Endothelial cell of umbilical vein (primary cell): ENCODE results near the gene PPFIBP2. TPM values are rescaled to one million over a fixed set of nuclear protein-coding genes. Genes with fewer than 3 reads are reported as not detected.

Experiments
- BruUV-seq: library from RNA; stranded (reverse); fragments of 400-500 nt; replicated peaks from 2 replicates; lab custom pipeline; 2021; lab: Mats Ljungman, UMichigan
- CTCF ChIA-PET: fragments of 300-600, 350-600 bp; sonication (Branson Sonifier 250); formaldehyde crosslinking; loops from one replicate; lab custom pipeline; 2021; ENCODE audit warnings: antibody characterized with exemption, inconsistent platforms; lab: Charles Lee
- POLR2A ChIA-PET: fragments of 300-600, 350-600 bp; sonication (Branson Sonifier 250); formaldehyde crosslinking; loops from one replicate; lab custom pipeline; 2021; ENCODE audit warnings: antibody characterized with exemption, inconsistent platforms; lab: Charles Lee
- DNase-seq: peaks from one replicate; pipeline ENCODE4 v3.0.0-alpha.2; 2011; ENCODE audit warnings: low read depth, low spot score
- FAIRE-seq: peaks from 2 replicates; lab custom pipeline; 2011; peaks lifted over from hg19 to GRCh38; lab: Jason Lieb, UNC
- H2AFZ ChIP-seq: 2 replicates; pipeline ENCODE4 v1.6.0; 2012; ENCODE audit warnings: low read depth, low read length, control low read depth, inconsistent platforms
- H3K27ac ChIP-seq: 2 replicates; pipeline ENCODE4 v1.5.1; 2011; ENCODE audit warnings: low read depth, mild to moderate bottlenecking, control low read depth, low read length, moderate library complexity; ENCODE audit not compliant: insufficient read depth
- H3K27me3 ChIP-seq, 2 experiments: 2 replicates each; pipeline versions ENCODE4 v1.6.0 to v1.6.1; 2011; ENCODE audit warnings: low read length in 2 of 2, mixed read lengths in 1 of 2; ENCODE audit not compliant: control insufficient read depth in 2 of 2, insufficient read depth in 2 of 2
- H3K36me3 ChIP-seq, 2 experiments: 2 replicates in 1 of 2; 3 replicates in 1 of 2; pipeline ENCODE4 v1.5.1; 2011; ENCODE audit warnings: low read length in 2 of 2, mild to moderate bottlenecking in 1 of 2, moderate library complexity in 1 of 2; ENCODE audit not compliant: control insufficient read depth in 2 of 2, insufficient read depth in 2 of 2; ENCODE audit errors: extremely low read depth in 1 of 2
- H3K4me1 ChIP-seq: 3 replicates; pipeline ENCODE4 v1.5.1; 2011; ENCODE audit warnings: mild to moderate bottlenecking, low read length; ENCODE audit not compliant: control insufficient read depth, insufficient read depth; ENCODE audit errors: extremely low read depth
- H3K4me2 ChIP-seq: 2 replicates; pipeline ENCODE4 v1.6.1; 2011; ENCODE audit warnings: low read length, control low read depth, mixed read lengths; ENCODE audit not compliant: insufficient read depth
- H3K4me3 ChIP-seq, 3 experiments: fragments of 200-600 bp in 1 of 3; sonication (generic), shearing (Covaris generic) in 1 of 3; replicated peaks in 1 of 3; 2 replicates each; pipeline ENCODE4 v1.5.1; 2011 to 2016; ENCODE audit warnings: control low read depth in 3 of 3, low read length in 3 of 3, mild to moderate bottlenecking in 2 of 3, inconsistent platforms in 1 of 3, low read depth in 1 of 3, moderate library complexity in 1 of 3; ENCODE audit not compliant: insufficient read depth in 1 of 3
- H3K79me2 ChIP-seq: 2 replicates; pipeline ENCODE4 v1.6.0; 2012; ENCODE audit warnings: low read length, inconsistent platforms; ENCODE audit not compliant: control insufficient read depth, insufficient read depth
- H3K9ac ChIP-seq: replicated peaks from 2 replicates; pipeline ENCODE3; 2011; ENCODE audit warnings: low read length, control low read depth; ENCODE audit not compliant: insufficient read depth; ENCODE audit errors: extremely low read depth
- H3K9me1 ChIP-seq: replicated peaks from 3 replicates; pipeline ENCODE4 v1.6.0; 2011; ENCODE audit warnings: mild to moderate bottlenecking, low read length; ENCODE audit not compliant: control insufficient read depth, insufficient read depth; ENCODE audit errors: extremely low read depth
- H3K9me3 ChIP-seq: replicated peaks from 2 replicates; pipeline ENCODE4 v1.5.1; 2012; ENCODE audit warnings: low read length, inconsistent platforms; ENCODE audit not compliant: control insufficient read depth, insufficient read depth
- H4K20me1 ChIP-seq: replicated peaks from 2 replicates; pipeline ENCODE3; 2011; ENCODE audit warnings: mild to moderate bottlenecking, low read length; ENCODE audit not compliant: control insufficient read depth, insufficient read depth; ENCODE audit errors: extremely low read depth
- EZH2 ChIP-seq: IDR thresholded peaks from 2 replicates; pipeline ENCODE4 v1.6.1; 2012; ENCODE audit warnings: borderline replicate concordance, low read depth, mild to moderate bottlenecking, moderate library complexity, low read length, inconsistent platforms; ENCODE audit not compliant: severe bottlenecking
- FOS ChIP-seq: IDR thresholded peaks from 2 replicates; pipeline ENCODE4 v1.6.1; 2011; ENCODE audit warnings: mild to moderate bottlenecking, low read length, moderate library complexity, borderline replicate concordance; ENCODE audit not compliant: insufficient read depth
- GATA2 ChIP-seq: IDR thresholded peaks from 2 replicates; pipeline ENCODE4 v1.7.0; 2011; ENCODE audit warnings: low read depth, mild to moderate bottlenecking, moderate library complexity, mixed read lengths, low read length; ENCODE audit not compliant: insufficient read length, insufficient read depth
- JUN ChIP-seq: IDR thresholded peaks from 2 replicates; pipeline ENCODE4 v1.6.1; 2011; ENCODE audit warnings: borderline replicate concordance, low read depth; ENCODE audit not compliant: insufficient read length, insufficient read depth
- MYC ChIP-seq: IDR thresholded peaks from one replicate; pipeline ENCODE4 v1.6.1; 2011; ENCODE audit warnings: mild to moderate bottlenecking, low read depth, low read length
- POLR2A ChIP-seq: IDR thresholded peaks from 2 replicates; pipeline ENCODE4 v1.6.1; 2012; ENCODE audit warnings: low read depth, mild to moderate bottlenecking, control low read depth, low read length
- POLR2AphosphoS5 ChIP-seq: IDR thresholded peaks from 2 replicates; pipeline ENCODE4 v1.6.1; 2012; ENCODE audit warnings: low read depth, mild to moderate bottlenecking, control low read depth, low read length, moderate library complexity; ENCODE audit not compliant: insufficient read depth
- dilution Hi-C: fragments of 300-500 bp; cut with MboI; formaldehyde crosslinking; loops from one replicate; pipeline ENCODE4 v1.15.0; 2019; ENCODE audit warnings: low sequenced_read_pairs; ENCODE audit not compliant: extremely low pct_ligation_motif_present
- intact Hi-C: fragments of 100-400 bp; cut with micrococcal nuclease; formaldehyde crosslinking; loops from one replicate; pipeline ENCODE4 v1.10.0; 2022
- polyA plus RNA-seq, 4 experiments: library from polyadenylated mRNA; depleted of rRNA in 3 of 4; stranded (reverse) in 3 of 4; unstranded in 1 of 4; fragments of >200 nt; gene quantifications; 2 replicates each; pipeline versions ENCODE4 v1.2.1 to v1.2.3, GENCODE V29; 2011 to 2012; ENCODE audit warnings: missing spikeins in 1 of 4
- total RNA-seq: library from RNA; stranded (reverse); gene quantifications from 2 replicates; pipeline ENCODE4 v1.2.3, GENCODE V29; 2021
- TF ChIP-seq, protein P1 (sequence below), 2 donors: IDR thresholded peaks; 1 replicate in 1 of 2; 2 replicates in 1 of 2; pipeline ENCODE4 v1.5.1; 2011; ENCODE audit warnings: low read length in 2 of 2, mild to moderate bottlenecking in 2 of 2, moderate library complexity in 2 of 2, control low read depth in 1 of 2, inconsistent platforms in 1 of 2, low read depth in 1 of 2; ENCODE audit not compliant: insufficient read depth in 1 of 2; ENCODE audit errors: extremely low read depth in 1 of 2

Gene PPFIBP2
- total and polyA plus RNA-seq, 2 donors (not counting 3 experiments of a cell fraction or from before 2014, with no cell fraction given) = 1.3 to 4.0 TPM

DNA sequence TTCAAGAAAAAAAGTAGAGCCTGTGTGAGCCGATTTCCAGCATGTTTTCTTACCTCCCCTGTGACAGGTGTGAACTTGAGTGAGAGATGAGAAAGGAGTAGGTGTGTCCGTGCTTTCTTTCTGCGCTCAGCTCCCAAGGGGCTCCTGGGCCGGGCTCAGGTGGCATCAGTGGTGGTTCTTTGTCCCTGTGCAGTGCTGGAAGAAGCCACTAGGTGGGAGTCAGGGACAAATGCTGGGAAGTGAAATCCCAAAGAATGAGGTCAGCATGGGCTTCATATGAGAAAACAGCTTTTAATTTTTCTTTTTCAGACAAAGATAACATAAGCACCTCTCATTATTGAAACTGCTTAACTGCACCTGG, 57.8 kb downstream of the PPFIBP2 start:
- Histone ChIP-seq H3K9ac (no peak overlapping the region), H3K4me1 (peaks cover 6% of the 10 kb centered on the region), H3K4me3 (no peak overlapping the region), H3K27ac (no peak overlapping the region), H2AFZ (no peak overlapping the region), H3K4me2 (no peak overlapping the region), H3K79me2 (no peaks in the 10 kb centered on the region), H3K9me3 (no peaks in the 10 kb centered on the region), H3K27me3 (peaks cover 32 to 37% of the 10 kb centered on the region in 2 experiments), H4K20me1 (no peaks in the 10 kb centered on the region), H3K36me3 (no peaks in the 10 kb centered on the region), H3K9me1 (no peaks in the 10 kb centered on the region)
- ChIA-PET POLR2A (interaction anchor here (2.0 kb wide), 1 partner anchor 86 kb away, joined by 11 read pairs; no protein-coding TSS in a partner anchor), CTCF (interaction anchor here (0.6 to 12.1 kb wide), 43 partner anchors 11 to 528 kb away, joined by 3 to 766 read pairs (median 7); partner anchors contain the start of genes EIF3F and PPFIBP2)
- BruUV-seq = no TSS peak
- FAIRE-seq = peak; percentile 86
- intact Hi-C loops (loop anchor here (1.0 to 5.0 kb wide), 5 partner anchors 58 to 474 kb away; partner anchors contain the start of gene PPFIBP2), dilution Hi-C loops (no loop called here)
- TF ChIP-seq, protein P1, sequence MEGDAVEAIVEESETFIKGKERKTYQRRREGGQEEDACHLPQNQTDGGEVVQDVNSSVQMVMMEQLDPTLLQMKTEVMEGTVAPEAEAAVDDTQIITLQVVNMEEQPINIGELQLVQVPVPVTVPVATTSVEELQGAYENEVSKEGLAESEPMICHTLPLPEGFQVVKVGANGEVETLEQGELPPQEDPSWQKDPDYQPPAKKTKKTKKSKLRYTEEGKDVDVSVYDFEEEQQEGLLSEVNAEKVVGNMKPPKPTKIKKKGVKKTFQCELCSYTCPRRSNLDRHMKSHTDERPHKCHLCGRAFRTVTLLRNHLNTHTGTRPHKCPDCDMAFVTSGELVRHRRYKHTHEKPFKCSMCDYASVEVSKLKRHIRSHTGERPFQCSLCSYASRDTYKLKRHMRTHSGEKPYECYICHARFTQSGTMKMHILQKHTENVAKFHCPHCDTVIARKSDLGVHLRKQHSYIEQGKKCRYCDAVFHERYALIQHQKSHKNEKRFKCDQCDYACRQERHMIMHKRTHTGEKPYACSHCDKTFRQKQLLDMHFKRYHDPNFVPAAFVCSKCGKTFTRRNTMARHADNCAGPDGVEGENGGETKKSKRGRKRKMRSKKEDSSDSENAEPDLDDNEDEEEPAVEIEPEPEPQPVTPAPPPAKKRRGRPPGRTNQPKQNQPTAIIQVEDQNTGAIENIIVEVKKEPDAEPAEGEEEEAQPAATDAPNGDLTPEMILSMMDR (IDR thresholded peaks at IDR 0.05; ENCODE audit: extremely low read depth in 1 of 2, insufficient read depth in 1 of 2, low read depth in 1 of 2, low read length in 2 of 2) = peak; percentile 90 to 96
- TF ChIP-seq POLR2AphosphoS5 = no peak
- DNase-seq = peak; percentile 78

DNA sequence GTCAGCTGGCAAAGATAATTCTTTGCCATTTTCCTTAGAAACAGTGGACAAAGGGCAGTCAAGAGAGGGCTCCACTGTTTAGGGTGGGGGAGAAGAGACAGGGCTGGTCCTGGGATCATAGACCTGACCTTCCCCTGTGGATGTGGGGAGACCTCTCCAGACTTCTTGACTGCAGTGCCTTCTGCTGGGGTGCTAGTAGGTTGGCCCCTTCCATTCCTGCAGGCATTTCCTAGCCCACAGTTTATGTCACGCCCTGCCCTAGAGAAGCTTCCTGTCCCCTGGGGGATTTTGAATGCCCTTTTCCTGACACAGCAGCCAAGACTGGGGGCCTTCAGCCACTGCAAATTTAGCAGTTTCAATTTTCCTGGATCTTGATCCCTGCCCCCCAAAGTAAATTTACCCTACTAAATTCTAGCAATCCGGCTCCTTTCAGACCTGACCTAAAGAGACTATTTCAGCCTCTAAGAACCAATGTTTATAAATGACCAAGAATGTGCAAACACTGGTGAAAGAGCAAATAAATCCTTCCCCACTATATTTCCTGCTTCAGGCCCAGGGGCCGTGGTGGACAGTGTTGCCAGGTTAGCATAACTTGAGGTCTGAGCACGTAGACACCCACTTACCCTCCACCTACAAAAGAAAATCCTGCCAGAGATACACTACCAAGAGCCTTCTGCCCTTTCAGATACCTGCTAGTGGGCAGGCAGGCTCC, 58.4 kb downstream of the PPFIBP2 start:
- H3K79me2 ChIP-seq = no peaks in the 10 kb centered on the region
- no TSS peak for BruUV-seq
- no peaks in the 10 kb centered on the region for H3K9me3 ChIP-seq
- POLR2A ChIA-PET = interaction anchor here (2.0 kb wide), 1 partner anchor 85 kb away, joined by 11 read pairs; no protein-coding TSS in a partner anchor
- H4K20me1 ChIP-seq = no peaks in the 10 kb centered on the region
- peaks cover 32 to 37% of the 10 kb centered on the region in 2 experiments for H3K27me3 ChIP-seq
- H3K27ac ChIP-seq = no peak overlapping the region
- no peak overlapping the region for H3K4me2 ChIP-seq
- FAIRE-seq = no peak
- CTCF ChIA-PET = interaction anchor here (0.6 to 12.1 kb wide), 39 partner anchors 11 to 527 kb away, joined by 3 to 766 read pairs (median 7); partner anchors contain the start of genes EIF3F and PPFIBP2
- peaks cover 6% of the 10 kb centered on the region for H3K4me1 ChIP-seq
- H3K36me3 ChIP-seq = no peaks in the 10 kb centered on the region
- intact Hi-C loops (loop anchor here (5.0 kb wide), 1 partner anchor 475 kb away; no protein-coding TSS in a partner anchor), dilution Hi-C loops (no loop called here)
- peak; percentile 23 for DNase-seq
- no peak overlapping the region for H3K4me3 ChIP-seq
- H3K9ac ChIP-seq = no peak overlapping the region
- no peaks in the 10 kb centered on the region for H3K9me1 ChIP-seq
- TF ChIP-seq FOS (no peak), POLR2A (no peak), GATA2 (no peak), JUN (no peak), EZH2 (no peak), MYC (no peak)
- TF ChIP-seq, protein P1 (IDR thresholded peaks at IDR 0.05; ENCODE audit: extremely low read depth in 1 of 2, insufficient read depth in 1 of 2, low read depth in 1 of 2, low read length in 2 of 2) = no peak
- no peak overlapping the region for H2AFZ ChIP-seq
